HG02885 (cell line): ENCODE results near the gene CPA5.
"Not testable (repeated sequence)": the region's sequence is repeated elsewhere in the genome, so short reads cannot be mapped to it uniquely, and the experiment has no call there.

Experiments
- ATAC-seq: cut with Tn5 transposase; IDR thresholded peaks from one replicate; pipeline ENCODE4 v1.9.1; 2021; ENCODE audit warnings: mild to moderate bottlenecking; ENCODE audit not compliant: unreplicated experiment, poor library complexity

CPA5 gene

GRCh38 chr7:130374507-130374906 lies 29.9 kb downstream of the CPA5 start:
- no peak for ATAC-seq

- not testable (repeated sequence) for ATAC-seq
Measured at GRCh38 chr7:130376461-130376860, 31.8 kb downstream of the CPA5 start.

- no peak for ATAC-seq
Measured at GRCh38 chr7:130377178-130377577, 32.6 kb downstream of the CPA5 start.

GRCh38 chr7:130379019-130379418 lies 34.4 kb downstream of the CPA5 start:
- no peak for ATAC-seq

GRCh38 chr7:130379532-130379920 lies 34.9 kb downstream of the CPA5 start:
- no peak for ATAC-seq

- ATAC-seq = no peak
Measured at GRCh38 chr7:130379921-130380860, 35.6 kb downstream of the CPA5 start, which contains the start of gene CPA1. TSS of gene CPA1 (plus strand) at chr7:130380494. CDS start at chr7:130380521, 27 bp downstream.

- ATAC-seq = no peak
Measured at GRCh38 chr7:130380861-130381455, 36.3 kb downstream of the CPA5 start.

DNA sequence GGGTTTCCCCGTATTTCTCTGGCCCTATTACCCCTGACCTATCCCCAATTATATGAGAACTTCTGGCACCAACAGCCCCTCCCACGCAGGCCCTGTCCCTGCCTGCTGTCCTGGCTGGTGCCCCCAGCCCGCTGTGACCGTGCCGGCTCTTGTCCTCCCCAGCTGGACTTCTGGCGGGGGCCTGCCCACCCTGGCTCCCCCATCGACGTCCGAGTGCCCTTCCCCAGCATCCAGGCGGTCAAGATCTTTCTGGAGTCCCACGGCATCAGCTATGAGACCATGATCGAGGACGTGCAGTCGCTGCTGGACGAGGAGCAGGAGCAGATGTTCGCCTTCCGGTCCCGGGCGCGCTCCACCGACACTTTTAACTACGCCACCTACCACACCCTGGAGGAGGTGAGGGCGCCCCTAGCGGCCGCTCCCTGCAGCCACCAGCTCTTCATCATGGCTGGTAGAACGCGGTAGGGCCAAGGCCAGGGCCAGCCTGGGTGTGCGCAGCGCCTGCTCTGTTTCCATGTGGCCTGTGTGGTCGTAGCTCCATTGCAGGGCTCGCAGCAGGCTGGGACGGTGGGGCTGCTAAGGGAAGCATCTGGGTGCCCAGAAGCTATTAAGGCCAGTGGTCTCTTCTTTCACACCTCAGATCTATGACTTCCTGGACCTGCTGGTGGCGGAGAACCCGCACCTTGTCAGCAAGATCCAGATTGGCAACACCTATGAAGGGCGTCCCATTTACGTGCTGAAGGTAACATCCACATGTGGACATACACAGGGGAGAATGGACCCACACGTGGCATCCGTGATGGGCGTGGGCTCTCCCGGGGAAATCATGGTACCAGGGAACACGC lies 37.1 kb downstream of the CPA5 start:
- no peak for ATAC-seq

DNA sequence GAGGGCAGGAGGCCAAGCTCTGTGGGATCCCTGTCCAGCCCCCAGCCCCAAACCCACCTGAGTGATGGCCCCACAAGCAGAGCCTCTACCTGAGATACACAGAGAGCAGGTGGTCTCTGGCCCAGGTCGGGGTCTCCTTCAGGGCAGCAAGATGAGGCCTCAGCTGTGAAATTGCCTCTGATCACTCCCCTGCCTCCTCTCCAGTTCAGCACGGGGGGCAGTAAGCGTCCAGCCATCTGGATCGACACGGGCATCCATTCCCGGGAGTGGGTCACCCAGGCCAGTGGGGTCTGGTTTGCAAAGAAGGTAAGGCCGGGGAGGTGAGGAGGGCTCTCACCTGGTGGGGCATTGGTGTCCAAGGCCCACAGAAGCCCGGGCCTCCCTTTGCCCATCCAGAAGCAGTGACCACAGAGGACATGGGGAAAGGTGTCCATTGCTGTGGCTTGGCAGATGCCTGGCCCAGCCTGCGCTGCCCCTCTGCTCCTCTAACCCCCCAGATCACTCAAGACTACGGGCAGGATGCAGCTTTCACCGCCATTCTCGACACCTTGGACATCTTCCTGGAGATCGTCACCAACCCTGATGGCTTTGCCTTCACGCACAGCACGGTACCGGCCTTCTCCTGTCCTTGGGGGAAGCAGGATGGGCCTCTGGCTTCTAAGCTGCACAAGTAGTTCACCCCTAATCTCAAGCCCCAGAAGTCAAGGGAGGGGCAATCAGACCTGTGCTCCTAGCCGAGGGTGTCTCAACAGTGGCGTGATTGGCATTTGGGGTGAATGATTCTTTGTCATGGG lies 38.8 kb downstream of the CPA5 start:
- no peak for ATAC-seq

DNA sequence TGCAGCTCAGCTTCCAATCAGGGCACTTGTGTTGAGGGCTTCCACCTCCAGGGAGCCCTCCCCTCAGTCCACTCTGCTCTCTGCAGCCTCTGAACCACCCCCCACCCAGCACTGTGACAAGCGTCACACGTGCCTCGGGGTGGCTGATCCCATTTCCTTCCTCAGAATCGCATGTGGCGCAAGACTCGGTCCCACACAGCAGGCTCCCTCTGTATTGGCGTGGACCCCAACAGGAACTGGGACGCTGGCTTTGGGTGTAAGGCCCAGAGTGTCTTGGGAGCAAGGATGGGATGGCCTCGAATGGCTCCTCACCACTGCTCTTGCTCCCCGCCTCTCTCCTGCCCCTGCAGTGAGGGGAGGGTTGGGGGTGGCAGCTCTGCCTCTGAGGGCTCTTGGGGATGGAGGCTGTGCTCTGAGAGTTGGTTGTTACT lies 39.8 kb downstream of the CPA5 start:
- no peak for ATAC-seq

DNA sequence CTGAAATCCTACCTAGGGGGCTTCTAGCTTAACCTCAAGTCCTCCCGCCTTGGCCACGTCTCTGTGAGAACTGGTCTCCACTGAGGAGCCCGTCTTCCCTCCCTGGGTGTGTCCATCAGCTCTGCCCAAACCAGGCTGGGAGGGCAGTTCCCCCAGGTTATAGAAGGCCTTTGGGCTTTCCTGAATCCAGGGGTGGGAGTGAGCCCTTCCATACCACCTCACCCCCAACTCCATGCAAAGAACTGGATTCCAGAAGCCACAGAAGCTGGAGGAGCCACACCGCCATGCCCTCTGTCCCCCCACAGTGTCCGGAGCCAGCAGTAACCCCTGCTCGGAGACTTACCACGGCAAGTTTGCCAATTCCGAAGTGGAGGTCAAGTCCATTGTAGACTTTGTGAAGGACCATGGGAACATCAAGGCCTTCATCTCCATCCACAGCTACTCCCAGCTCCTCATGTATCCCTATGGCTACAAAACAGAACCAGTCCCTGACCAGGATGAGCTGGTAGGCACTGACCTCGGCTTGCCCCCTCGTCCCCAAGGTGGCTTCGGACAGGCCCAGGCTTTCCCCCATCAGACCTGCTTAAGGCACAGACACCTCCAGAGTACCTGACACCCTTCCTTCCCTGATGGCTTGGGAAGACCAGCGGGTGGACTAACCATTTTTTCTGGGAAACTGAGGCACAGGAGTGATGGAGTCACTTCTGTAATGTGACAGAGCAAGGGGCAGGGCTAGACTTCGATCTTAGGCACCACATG lies 40.4 kb downstream of the CPA5 start:
- no peak for ATAC-seq

DNA sequence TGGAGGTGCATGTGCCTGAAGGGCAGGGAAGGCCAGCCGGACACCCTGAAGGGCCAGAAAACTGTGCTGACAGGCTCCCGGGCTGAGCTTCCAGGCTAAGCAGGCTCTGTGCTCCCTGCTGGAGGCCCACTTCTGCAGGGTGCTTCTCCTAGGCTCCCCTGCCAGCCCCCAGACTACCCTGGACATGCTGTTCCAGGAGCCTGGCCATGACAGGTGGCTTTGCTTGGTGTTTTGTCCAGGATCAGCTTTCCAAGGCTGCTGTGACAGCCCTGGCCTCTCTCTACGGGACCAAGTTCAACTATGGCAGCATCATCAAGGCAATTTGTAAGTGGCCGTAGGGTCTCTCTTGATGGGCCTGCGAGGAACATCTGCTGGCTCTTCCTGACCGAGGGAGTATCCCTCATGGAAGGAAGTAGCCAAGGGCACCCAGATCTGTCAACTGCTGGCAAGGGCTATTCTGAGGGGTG lies 41.0 kb downstream of the CPA5 start:
- ATAC-seq = no peak

- no peak for ATAC-seq
Measured at GRCh38 chr7:130386876-130387275, 42.3 kb downstream of the CPA5 start.

DNA sequence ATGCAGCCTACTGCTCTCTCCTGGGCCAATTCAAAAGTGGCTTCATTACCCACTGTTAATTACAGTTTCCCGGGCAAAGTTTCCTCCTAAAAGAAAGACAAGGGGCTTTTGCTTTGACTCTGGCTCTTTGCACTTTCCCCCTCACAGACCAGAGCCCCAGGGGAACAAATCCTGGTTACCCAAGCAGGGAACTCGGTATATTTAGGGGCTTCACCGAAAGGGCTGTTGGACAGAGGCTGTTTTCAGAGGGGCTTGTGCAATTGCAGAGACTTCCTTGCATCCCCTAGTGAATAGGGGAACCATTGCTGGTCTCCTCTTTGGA lies 42.7 kb downstream of the CPA5 start:
- ATAC-seq = no peak

- ATAC-seq = no peak
Measured at GRCh38 chr7:130387628-130388403, 43.2 kb downstream of the CPA5 start.

DNA sequence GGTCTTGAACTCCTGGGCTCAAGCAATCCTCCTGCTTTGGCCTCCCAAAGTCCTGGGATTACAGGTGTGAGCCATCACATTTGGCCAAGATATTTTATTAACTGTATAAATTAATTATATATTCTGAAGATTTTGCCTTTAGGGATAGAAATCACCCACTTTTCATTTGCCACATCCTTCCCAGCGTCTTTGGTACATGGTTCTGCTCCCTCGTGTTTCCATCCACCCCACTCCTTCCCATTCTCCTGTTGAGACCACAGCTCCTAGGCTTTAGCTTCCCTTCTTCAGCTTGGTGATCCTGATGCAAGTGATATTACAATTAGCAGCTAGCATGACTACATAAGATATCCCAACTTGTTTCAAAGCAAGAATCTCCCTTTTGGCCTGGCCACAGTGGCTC lies 44.1 kb downstream of the CPA5 start:
- no peak for ATAC-seq

- no peak for ATAC-seq
Measured at GRCh38 chr7:130390486-130390885, 45.9 kb downstream of the CPA5 start.

DNA sequence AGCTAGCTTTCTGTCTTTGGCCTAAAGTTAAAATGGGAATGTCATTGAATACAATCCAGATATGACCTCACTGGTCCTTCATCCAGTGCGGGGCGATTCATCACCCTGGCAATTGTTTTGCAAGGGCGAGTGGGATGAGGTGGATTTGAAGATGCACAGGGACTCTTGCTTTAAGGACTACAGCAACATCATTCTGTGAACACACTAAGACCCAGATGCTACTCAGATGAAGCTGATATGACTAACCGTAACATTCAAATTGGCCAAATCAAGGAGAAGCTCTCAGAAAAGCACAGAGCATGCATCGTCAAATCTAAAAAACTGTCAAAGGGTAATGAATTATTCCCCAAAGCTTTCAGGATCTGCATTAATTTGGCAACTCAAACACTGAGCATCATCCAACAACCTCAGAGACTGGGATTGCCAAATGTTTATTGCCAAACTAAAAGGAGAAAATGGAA lies 48.5 kb downstream of the CPA5 start:
- no peak for ATAC-seq
